Eye (tissue), 1 donor: ENCODE results near the gene AKT1S1.
"Not testable (repeated sequence)": the region's sequence is repeated elsewhere in the genome, so short reads cannot be mapped to it uniquely, and the experiment has no call there.

Source experiments
- DNase-seq: peaks from one replicate; pipeline ENCODE4 v3.0.0-alpha.2; 2015

AKT1S1 gene

GRCh38 chr19:49877020-49877878 lies at the start of gene AKT1S1, which contains the start of gene TBC1D17:
AKT1S1 (minus strand) TSS chr19:49877355; CDS start chr19:49873295, 4,060 bp downstream.
TBC1D17 (plus strand) TSS chr19:49877702; CDS start chr19:49877724, 22 bp downstream.
- peak; percentile 100 for DNase-seq

- no peak for DNase-seq
These were observed 49.4 kb upstream of the AKT1S1 start for GRCh38 chr19:49926515-49926914.

- DNase-seq: no peak
These were observed 48.3 kb upstream of the AKT1S1 start for GRCh38 chr19:49925486-49925885.

GRCh38 chr19:49924881-49925210 lies 47.7 kb upstream of the AKT1S1 start:
- not testable (repeated sequence) for DNase-seq

GRCh38 chr19:49924004-49924880 lies 47.1 kb upstream of the AKT1S1 start:
- DNase-seq: no peak

- no peak for DNase-seq
These were observed 46.2 kb upstream of the AKT1S1 start for GRCh38 chr19:49923055-49924003.

- no peak for DNase-seq
These were observed 45.0 kb upstream of the AKT1S1 start for GRCh38 chr19:49921871-49922795.

GRCh38 chr19:49920624-49921363 lies 43.6 kb upstream of the AKT1S1 start:
- no peak for DNase-seq

- no peak for DNase-seq
These were observed 40.9 kb upstream of the AKT1S1 start for GRCh38 chr19:49918089-49918488.

- DNase-seq: no peak
These were observed 39.9 kb upstream of the AKT1S1 start for GRCh38 chr19:49916839-49917733.

- no peak for DNase-seq
These were observed 38.1 kb upstream of the AKT1S1 start for GRCh38 chr19:49915271-49915670.

- no peak for DNase-seq
These were observed 36.6 kb upstream of the AKT1S1 start for GRCh38 chr19:49913720-49914119.

GRCh38 chr19:49912965-49913685 lies 36.0 kb upstream of the AKT1S1 start:
- no peak for DNase-seq

GRCh38 chr19:49911381-49912145 lies 34.4 kb upstream of the AKT1S1 start:
- DNase-seq: no peak

- no peak for DNase-seq
These were observed 33.0 kb upstream of the AKT1S1 start for GRCh38 chr19:49910179-49910578.

GRCh38 chr19:49908480-49909420 lies 31.6 kb upstream of the AKT1S1 start:
- DNase-seq: no peak
